PFSK-1 (cell line): ENCODE measurements around the gene CEP295NL.

Experiments used
- FOXP2 ChIP-seq: optimal IDR thresholded peaks from 2 replicates; pipeline ENCODE3; 2011; ENCODE audit warnings: borderline replicate concordance, control low read depth, inconsistent platforms; ENCODE audit not compliant: insufficient read depth; ENCODE audit errors: extremely low read length, extremely low read depth
- POLR2AphosphoS5 ChIP-seq: IDR thresholded peaks from 2 replicates; pipeline ENCODE4 v1.6.1; 2012; ENCODE audit warnings: low read depth, mild to moderate bottlenecking, control low read depth, low read length, moderate library complexity
- SIN3A ChIP-seq: IDR thresholded peaks from 2 replicates; pipeline ENCODE4 v1.6.1; 2012; ENCODE audit warnings: mild to moderate bottlenecking, low read length, moderate library complexity, borderline replicate concordance; ENCODE audit not compliant: insufficient read depth
- TAF1 ChIP-seq: IDR thresholded peaks from 2 replicates; pipeline ENCODE4 v1.6.1; 2012; ENCODE audit warnings: low read length, control low read depth, borderline replicate concordance; ENCODE audit not compliant: insufficient read depth
- TF ChIP-seq, protein P1 (sequence below), 2 experiments: IDR thresholded peaks; 2 replicates each; pipeline versions ENCODE4 v1.6.1 to v1.8.0; 2011 to 2012; ENCODE audit warnings: low read depth in 2 of 2, low read length in 2 of 2, control low read depth in 1 of 2, inconsistent platforms in 1 of 2, mild to moderate bottlenecking in 1 of 2, moderate library complexity in 1 of 2; ENCODE audit not compliant: insufficient read depth in 1 of 2

Gene CEP295NL

DNA sequence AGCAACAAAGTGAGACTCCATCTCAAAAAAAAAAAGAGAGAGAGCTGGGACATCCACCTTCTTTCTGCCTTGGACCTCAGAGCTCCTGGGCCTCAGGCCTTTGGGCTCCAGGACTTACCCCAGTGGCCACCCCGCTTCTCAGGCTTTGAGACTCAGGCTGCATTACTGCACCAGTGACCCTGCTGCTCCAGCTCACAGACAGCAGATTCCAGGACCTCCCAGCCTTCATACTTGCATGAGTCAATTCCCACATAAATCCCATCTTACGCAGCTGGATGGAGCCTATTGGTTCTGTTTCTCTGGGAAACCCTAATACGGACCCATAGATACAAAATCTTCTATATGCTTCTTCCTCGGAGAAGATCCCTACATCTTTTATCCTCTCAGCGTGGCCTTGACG lies 2.1 kb upstream of the CEP295NL start:
- TF ChIP-seq SIN3A (no peak), FOXP2 (no peak), POLR2AphosphoS5 (no peak), TAF1 (no peak)
- TF ChIP-seq, protein P1, sequence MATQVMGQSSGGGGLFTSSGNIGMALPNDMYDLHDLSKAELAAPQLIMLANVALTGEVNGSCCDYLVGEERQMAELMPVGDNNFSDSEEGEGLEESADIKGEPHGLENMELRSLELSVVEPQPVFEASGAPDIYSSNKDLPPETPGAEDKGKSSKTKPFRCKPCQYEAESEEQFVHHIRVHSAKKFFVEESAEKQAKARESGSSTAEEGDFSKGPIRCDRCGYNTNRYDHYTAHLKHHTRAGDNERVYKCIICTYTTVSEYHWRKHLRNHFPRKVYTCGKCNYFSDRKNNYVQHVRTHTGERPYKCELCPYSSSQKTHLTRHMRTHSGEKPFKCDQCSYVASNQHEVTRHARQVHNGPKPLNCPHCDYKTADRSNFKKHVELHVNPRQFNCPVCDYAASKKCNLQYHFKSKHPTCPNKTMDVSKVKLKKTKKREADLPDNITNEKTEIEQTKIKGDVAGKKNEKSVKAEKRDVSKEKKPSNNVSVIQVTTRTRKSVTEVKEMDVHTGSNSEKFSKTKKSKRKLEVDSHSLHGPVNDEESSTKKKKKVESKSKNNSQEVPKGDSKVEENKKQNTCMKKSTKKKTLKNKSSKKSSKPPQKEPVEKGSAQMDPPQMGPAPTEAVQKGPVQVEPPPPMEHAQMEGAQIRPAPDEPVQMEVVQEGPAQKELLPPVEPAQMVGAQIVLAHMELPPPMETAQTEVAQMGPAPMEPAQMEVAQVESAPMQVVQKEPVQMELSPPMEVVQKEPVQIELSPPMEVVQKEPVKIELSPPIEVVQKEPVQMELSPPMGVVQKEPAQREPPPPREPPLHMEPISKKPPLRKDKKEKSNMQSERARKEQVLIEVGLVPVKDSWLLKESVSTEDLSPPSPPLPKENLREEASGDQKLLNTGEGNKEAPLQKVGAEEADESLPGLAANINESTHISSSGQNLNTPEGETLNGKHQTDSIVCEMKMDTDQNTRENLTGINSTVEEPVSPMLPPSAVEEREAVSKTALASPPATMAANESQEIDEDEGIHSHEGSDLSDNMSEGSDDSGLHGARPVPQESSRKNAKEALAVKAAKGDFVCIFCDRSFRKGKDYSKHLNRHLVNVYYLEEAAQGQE (IDR thresholded peaks at IDR 0.05; ENCODE audit: insufficient read depth in 1 of 2, low read depth in 2 of 2, low read length in 2 of 2), result no peak

DNA sequence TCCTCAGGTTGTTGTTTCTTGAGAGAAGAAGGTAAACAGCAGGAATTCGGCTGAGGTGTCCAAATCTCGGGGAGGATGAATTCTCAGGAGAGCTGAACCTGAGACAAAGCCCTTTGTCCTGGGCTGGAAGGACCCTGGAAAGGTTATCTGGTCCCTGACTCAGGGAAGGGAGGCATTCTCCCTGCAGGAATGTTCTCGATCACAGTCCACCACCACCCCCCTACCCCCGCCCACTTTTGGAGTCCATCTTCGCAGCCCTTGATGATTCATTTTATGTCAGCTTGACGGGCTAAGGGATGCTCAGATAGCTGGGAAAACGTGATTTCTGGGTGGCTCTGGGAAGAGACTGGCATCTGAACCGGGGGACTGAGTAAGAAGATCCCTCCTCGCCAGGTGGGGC lies 1.4 kb upstream of the CEP295NL start:
- TF ChIP-seq POLR2AphosphoS5, result no peak
- no peak for TF ChIP-seq TAF1
- TF ChIP-seq SIN3A, result no peak
- TF ChIP-seq, protein P1 (IDR thresholded peaks at IDR 0.05; ENCODE audit: insufficient read depth in 1 of 2, low read depth in 2 of 2, low read length in 2 of 2), result no peak
- no peak for TF ChIP-seq FOXP2

DNA sequence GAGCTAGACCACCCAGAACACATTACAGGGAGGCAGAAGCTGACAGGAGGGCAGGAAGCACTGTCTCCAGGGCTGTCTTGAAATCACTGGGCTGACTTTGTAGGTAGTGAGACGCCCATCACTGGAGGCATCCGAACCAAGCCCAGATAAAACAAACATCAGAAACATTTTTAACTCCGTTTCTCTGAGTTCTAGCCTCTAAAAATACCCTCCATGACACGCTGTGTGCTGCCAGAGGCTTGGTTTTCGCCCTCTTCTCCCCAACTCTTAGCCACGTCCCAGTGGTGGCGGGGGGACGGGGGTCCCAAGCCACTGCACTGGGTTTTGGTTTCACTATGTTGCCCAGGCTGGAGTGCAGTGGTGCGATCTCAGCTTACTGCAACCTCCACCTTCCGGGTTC lies 1.2 kb downstream of the CEP295NL start:
- no peak for TF ChIP-seq POLR2AphosphoS5
- TF ChIP-seq FOXP2, result no peak
- TF ChIP-seq TAF1, result no peak
- no peak for TF ChIP-seq SIN3A
- TF ChIP-seq, protein P1 (IDR thresholded peaks at IDR 0.05; ENCODE audit: insufficient read depth in 1 of 2, low read depth in 2 of 2, low read length in 2 of 2), result no peak

DNA sequence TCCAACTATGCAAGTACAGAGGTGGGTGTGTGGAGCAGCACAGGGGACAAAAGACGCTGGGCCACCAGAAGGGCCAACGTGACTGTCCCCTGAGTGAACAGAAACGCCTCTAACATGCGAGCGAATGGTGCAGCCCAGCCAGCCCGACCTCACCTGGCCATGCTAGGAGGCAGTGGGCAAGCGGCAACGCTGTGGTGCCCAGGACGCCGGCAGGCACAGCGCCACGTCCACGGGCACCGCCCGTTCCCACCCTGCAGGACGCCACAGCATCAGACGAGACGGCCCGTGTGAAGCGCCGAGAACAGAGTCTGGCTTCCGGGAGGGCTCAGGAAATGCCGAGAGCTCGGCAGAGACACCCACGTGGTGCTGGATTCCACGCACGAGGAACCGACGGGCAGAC lies 2.2 kb downstream of the CEP295NL start:
- TF ChIP-seq TAF1, result no peak
- no peak for TF ChIP-seq SIN3A
- TF ChIP-seq POLR2AphosphoS5, result no peak

GRCh38 chr17:78899361-78900260 lies 3.4 kb downstream of the CEP295NL start:
- TF ChIP-seq POLR2AphosphoS5 (no peak), TAF1 (no peak), FOXP2 (no peak), SIN3A (no peak)
- TF ChIP-seq, protein P1 (IDR thresholded peaks at IDR 0.05; ENCODE audit: insufficient read depth in 1 of 2, low read depth in 2 of 2, low read length in 2 of 2), result no peak
